GM23248 (cell line): ENCODE measurements around the gene SLC44A3. TPM values are rescaled to one million over a fixed set of nuclear protein-coding genes. Genes with fewer than 3 reads are reported as not detected.

ENCODE experiments used
- DNase-seq: peaks from one replicate; pipeline ENCODE4 v3.0.0-alpha.2; 2015
- H2AFZ ChIP-seq: fragments of 200-600 bp; sonication (generic); 2 replicates; pipeline ENCODE4 v1.6.1; 2016; ENCODE audit warnings: antibody characterized with exemption
- H3F3A ChIP-seq: fragments of 200-600 bp; sonication (generic); 2 replicates; pipeline ENCODE4 v1.6.1; 2016; ENCODE audit warnings: mild to moderate bottlenecking, antibody characterized with exemption, mixed run types; ENCODE audit not compliant: insufficient read depth
- H3K27ac ChIP-seq: fragments of 200-600 bp; sonication (generic); 2 replicates; pipeline ENCODE4 v1.5.1; 2016; ENCODE audit warnings: mild to moderate bottlenecking
- H3K27me3 ChIP-seq: fragments of 200-600 bp; sonication (generic); replicated peaks from 2 replicates; pipeline ENCODE4 v1.6.1; 2016; ENCODE audit warnings: mild to moderate bottlenecking; ENCODE audit not compliant: insufficient read depth
- H3K36me3 ChIP-seq: fragments of 200-600 bp; sonication (generic); 2 replicates; pipeline ENCODE4 v1.6.1; 2016; ENCODE audit warnings: low read depth, mild to moderate bottlenecking
- H3K4me1 ChIP-seq: fragments of 200-600 bp; sonication (generic); 2 replicates; pipeline ENCODE4 v1.6.1; 2016; ENCODE audit warnings: mild to moderate bottlenecking; ENCODE audit not compliant: insufficient read depth
- H3K4me2 ChIP-seq: fragments of 200-600 bp; sonication (generic); one replicate; pipeline ENCODE4 v1.6.1; 2016; ENCODE audit warnings: mild to moderate bottlenecking; ENCODE audit not compliant: unreplicated experiment
- H3K4me3 ChIP-seq: fragments of 200-600 bp; sonication (generic); 2 replicates; pipeline ENCODE4 v1.5.1; 2016; ENCODE audit warnings: mild to moderate bottlenecking
- H3K79me2 ChIP-seq: fragments of 200-600 bp; sonication (generic); 2 replicates; pipeline ENCODE4 v1.6.1; 2016; ENCODE audit warnings: mild to moderate bottlenecking; ENCODE audit not compliant: insufficient read depth
- H3K9ac ChIP-seq: fragments of 200-600 bp; sonication (generic); 2 replicates; pipeline ENCODE4 v1.6.1; 2016; ENCODE audit warnings: mild to moderate bottlenecking
- H3K9me2 ChIP-seq: fragments of 200-600 bp; sonication (generic); 2 replicates; pipeline ENCODE4 v1.6.1; 2016; ENCODE audit warnings: mixed run types, mild to moderate bottlenecking, moderate library complexity; ENCODE audit not compliant: insufficient read depth
- H3K9me3 ChIP-seq: fragments of 200-600 bp; sonication (generic); one replicate; pipeline ENCODE4 v1.6.1; 2017; ENCODE audit warnings: low read depth
- H4K20me1 ChIP-seq: fragments of 200-600 bp; sonication (generic); 2 replicates; pipeline ENCODE4 v1.6.0; 2016; ENCODE audit not compliant: insufficient read depth
- EZH2 ChIP-seq: fragments of 200-600 bp; sonication (generic); IDR thresholded peaks from 2 replicates; pipeline ENCODE4 v1.6.1; 2018; ENCODE audit warnings: antibody characterized with exemption, mild to moderate bottlenecking; ENCODE audit not compliant: insufficient read depth, poor library complexity, severe bottlenecking
- EZH2phosphoT487 ChIP-seq: fragments of 200-600 bp; sonication (generic); IDR thresholded peaks from 2 replicates; pipeline ENCODE4 v1.6.1; 2018; ENCODE audit warnings: antibody characterized with exemption, moderate library complexity, mild to moderate bottlenecking, low read depth; ENCODE audit not compliant: insufficient read depth
- WGBS, 2 experiments: methylation state at CpG; one replicate each; pipeline ENCODE4 v1.1.6; 2015 to 2017; ENCODE audit warnings: low lambda C conversion rate in 2 of 2, low coverage in 1 of 2; ENCODE audit errors: missing lambda C conversion rate in 2 of 2; 5-methylcytosine and 5-hydroxymethylcytosine counted together
- in situ Hi-C: fragments of 300-500 bp; cut with MboI; formaldehyde crosslinking; loops from 2 replicates; pipeline ENCODE4 v1.15.0; 2020
- polyA plus RNA-seq: library from polyadenylated mRNA; unstranded; fragments of >200 nt; fragmentation: Nextera tagmentation; extraction: Ambion mirVana; gene quantifications from 2 replicates; pipeline ENCODE4 v1.2.1, GENCODE V29; 2016
- total RNA-seq: library from RNA; depleted of rRNA; stranded (reverse); fragments of >200 nt; shearing (Covaris generic); gene quantifications from 2 replicates; pipeline ENCODE4 v1.2.3, GENCODE V29; 2014; rRNA removed

Gene SLC44A3
- total and polyA plus RNA-seq, 2 experiments from 2014 or later: 1.6 to 2.0 TPM

DNA sequence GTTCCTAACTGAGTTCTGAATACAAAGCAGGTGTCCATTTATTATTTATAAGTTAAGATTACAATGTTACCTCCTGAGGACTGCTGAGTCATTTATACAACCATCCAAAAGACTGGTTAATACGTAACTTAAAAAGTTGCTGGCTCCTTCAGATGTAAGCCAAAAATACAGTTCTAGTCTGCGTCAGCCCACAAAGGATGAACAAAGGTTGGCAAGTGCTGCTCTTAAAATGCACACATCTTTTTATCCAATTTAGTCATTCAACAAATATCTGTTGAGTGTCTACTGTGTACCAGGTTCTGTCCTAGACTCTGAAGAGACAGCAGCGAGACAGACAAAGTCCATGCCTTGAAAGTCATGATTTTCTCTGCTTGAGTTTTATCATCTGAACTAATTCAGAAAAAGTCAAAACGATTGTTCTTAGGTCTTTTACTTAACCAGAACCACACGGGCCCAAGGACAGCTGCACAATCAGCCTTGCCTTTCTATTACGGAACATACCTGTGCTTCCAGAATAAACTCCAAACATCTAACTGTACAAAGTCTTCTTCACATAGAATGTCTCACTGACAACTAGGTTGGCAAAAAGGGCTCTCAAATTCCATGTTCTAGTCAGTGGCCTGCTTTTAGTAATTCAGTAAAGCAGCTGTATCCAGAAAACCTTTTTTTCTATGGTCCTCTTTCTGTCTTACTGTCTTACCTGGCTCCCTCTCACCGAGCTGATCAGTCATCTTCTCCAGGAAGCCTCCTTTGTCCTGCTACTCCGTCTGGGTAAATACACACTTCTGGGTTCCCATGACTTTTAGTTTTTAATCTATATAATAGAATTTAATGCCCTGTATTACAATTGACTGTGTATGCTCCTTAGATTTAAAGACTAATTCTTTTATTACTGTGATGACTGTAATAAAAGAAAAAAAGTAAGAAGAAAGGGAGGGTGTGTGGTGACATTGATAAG is 122.3 kb downstream of the SLC44A3 start:
- Histone ChIP-seq H4K20me1 (no peaks in the 10 kb centered on the region), H2AFZ (no peak overlapping the region), H3K79me2 (no peaks in the 10 kb centered on the region), H3K4me1 (peaks cover 25% of the 10 kb centered on the region), H3K9me3 (no peaks in the 10 kb centered on the region), H3K4me3 (no peak overlapping the region), H3K9me2 (no peaks in the 10 kb centered on the region), H3K27ac (no peak overlapping the region), H3F3A (peaks cover 9% of the 10 kb centered on the region; the same call in 1 of the 2 replicates), H3K36me3 (no peaks in the 10 kb centered on the region), H3K4me2 (no peak overlapping the region), H3K9ac (no peak overlapping the region), H3K27me3 (no peaks in the 10 kb centered on the region)
- in situ Hi-C loops: no loop called here
- TF ChIP-seq EZH2: no peak
- no peak for TF ChIP-seq EZH2phosphoT487
- no peak for DNase-seq
- WGBS, 2 experiments: 72 to 73% methylated on average over 8 of the region's 8 CpGs

Other genes with a start within 250 kb of the SLC44A3 start
- gene CNN3, start 106.8 kb downstream of the SLC44A3 start, total RNA-seq: 200 and 213 TPM in 2 replicates
- 359 and 365 TPM in 2 replicates for gene CNN3, start 106.8 kb downstream of the SLC44A3 start, polyA plus RNA-seq